GM21381 (cell line): ENCODE results near the gene NOS1AP.
"Not testable (repeated sequence)": the region's sequence is repeated elsewhere in the genome, so short reads cannot be mapped to it uniquely, and the experiment has no call there.

ENCODE experiments used
- ATAC-seq: cut with Tn5 transposase; IDR thresholded peaks from one replicate; pipeline ENCODE4 v1.9.1; 2021; ENCODE audit warnings: mild to moderate bottlenecking, moderate library complexity; ENCODE audit not compliant: unreplicated experiment

The NOS1AP gene

GRCh38 chr1:162056579-162056978 is 12.9 kb upstream of the NOS1AP start:
- no peak for ATAC-seq

- ATAC-seq = no peak
These were observed 9.8 kb upstream of the NOS1AP start for GRCh38 chr1:162059721-162060120.

GRCh38 chr1:162060314-162060713 is 9.2 kb upstream of the NOS1AP start:
- no peak for ATAC-seq

- no peak for ATAC-seq
These were observed 6.9 kb upstream of the NOS1AP start for GRCh38 chr1:162062542-162063015.

- ATAC-seq = no peak
These were observed 4.5 kb upstream of the NOS1AP start for GRCh38 chr1:162065016-162065415.

- not testable (repeated sequence) for ATAC-seq
These were observed 2.7 kb upstream of the NOS1AP start for GRCh38 chr1:162066836-162067235.

GRCh38 chr1:162067466-162067865 is 2.0 kb upstream of the NOS1AP start:
- no peak for ATAC-seq

GRCh38 chr1:162068301-162068700 is 1.2 kb upstream of the NOS1AP start:
- ATAC-seq = no peak

- no peak for ATAC-seq
These were observed 730 bp downstream of the NOS1AP start for GRCh38 chr1:162070094-162070748.

GRCh38 chr1:162070825-162071224 is 1.3 kb downstream of the NOS1AP start:
- ATAC-seq = no peak

- ATAC-seq = no peak
These were observed 3.2 kb downstream of the NOS1AP start for GRCh38 chr1:162072740-162073139.

- no peak for ATAC-seq
These were observed 5.0 kb downstream of the NOS1AP start for GRCh38 chr1:162074276-162075005.

- ATAC-seq = no peak
These were observed 6.4 kb downstream of the NOS1AP start for GRCh38 chr1:162075862-162076261.

- ATAC-seq = no peak
These were observed 8.3 kb downstream of the NOS1AP start for GRCh38 chr1:162077648-162078299.

GRCh38 chr1:162079030-162079429 is 9.5 kb downstream of the NOS1AP start:
- no peak for ATAC-seq

- no peak for ATAC-seq
These were observed 11.1 kb downstream of the NOS1AP start for GRCh38 chr1:162080472-162081015.

GRCh38 chr1:162081316-162081715 is 11.8 kb downstream of the NOS1AP start:
- no peak for ATAC-seq

GRCh38 chr1:162082080-162082479 is 12.6 kb downstream of the NOS1AP start:
- not testable (repeated sequence) for ATAC-seq

GRCh38 chr1:162083273-162083672 is 13.8 kb downstream of the NOS1AP start:
- ATAC-seq = no peak

GRCh38 chr1:162085991-162086390 is 16.5 kb downstream of the NOS1AP start:
- no peak for ATAC-seq

- no peak for ATAC-seq
These were observed 17.6 kb downstream of the NOS1AP start for GRCh38 chr1:162087111-162087510.

- ATAC-seq = no peak
These were observed 18.1 kb downstream of the NOS1AP start for GRCh38 chr1:162087574-162087973.
